ENCODE results near the gene COL23A1.

COL23A1 gene

DNA sequence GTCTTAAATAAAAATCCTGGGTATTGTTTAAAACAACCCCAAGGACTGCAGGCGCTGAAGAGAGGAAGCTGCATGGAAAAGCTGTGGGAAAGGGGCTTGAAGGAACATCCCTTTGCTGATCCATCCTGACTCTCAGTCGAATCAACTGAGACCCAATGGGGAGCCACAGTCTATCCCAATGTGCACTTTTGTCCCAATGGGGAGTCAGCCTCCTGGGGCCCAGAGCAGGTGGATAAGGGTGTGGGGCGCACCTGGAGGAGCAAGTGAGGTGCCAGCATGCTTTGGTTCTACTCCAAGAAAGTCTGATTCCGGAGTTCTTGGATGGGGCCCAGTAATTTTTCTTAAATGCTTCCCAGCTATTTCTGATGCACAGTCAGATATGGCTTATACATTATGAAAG lies 118.1 kb downstream of the COL23A1 start:
- TF ChIP-seq, protein P1, sequence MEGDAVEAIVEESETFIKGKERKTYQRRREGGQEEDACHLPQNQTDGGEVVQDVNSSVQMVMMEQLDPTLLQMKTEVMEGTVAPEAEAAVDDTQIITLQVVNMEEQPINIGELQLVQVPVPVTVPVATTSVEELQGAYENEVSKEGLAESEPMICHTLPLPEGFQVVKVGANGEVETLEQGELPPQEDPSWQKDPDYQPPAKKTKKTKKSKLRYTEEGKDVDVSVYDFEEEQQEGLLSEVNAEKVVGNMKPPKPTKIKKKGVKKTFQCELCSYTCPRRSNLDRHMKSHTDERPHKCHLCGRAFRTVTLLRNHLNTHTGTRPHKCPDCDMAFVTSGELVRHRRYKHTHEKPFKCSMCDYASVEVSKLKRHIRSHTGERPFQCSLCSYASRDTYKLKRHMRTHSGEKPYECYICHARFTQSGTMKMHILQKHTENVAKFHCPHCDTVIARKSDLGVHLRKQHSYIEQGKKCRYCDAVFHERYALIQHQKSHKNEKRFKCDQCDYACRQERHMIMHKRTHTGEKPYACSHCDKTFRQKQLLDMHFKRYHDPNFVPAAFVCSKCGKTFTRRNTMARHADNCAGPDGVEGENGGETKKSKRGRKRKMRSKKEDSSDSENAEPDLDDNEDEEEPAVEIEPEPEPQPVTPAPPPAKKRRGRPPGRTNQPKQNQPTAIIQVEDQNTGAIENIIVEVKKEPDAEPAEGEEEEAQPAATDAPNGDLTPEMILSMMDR (IDR thresholded peaks at IDR 0.05; ENCODE audit: low read length, missing control alignments) = no peak
- H3K4me3 ChIP-seq (replicated peaks; ENCODE audit: low read depth, low read length) = no peak overlapping the region
- DNase-seq (ENCODE audit: low read depth) = no peak

DNA sequence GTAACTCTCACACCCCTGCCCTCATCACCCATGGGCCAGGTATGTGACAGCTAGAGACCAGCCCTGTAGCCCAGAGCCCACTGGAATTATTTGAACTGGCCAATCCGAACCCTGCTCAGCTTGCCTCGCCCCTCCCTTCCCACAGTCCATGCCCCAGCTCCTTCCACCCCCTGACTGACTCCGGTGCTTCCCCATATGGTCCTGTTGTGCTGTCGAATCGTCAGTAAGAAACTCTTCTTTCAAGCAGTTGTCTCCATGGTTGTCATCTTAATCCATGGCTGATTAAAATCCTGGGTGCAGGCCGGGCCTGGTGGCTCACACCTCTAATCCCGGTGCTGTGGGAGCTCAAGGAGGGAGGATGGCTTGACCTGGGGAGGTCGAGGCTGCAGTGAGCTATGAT lies 118.5 kb downstream of the COL23A1 start:
- DNase-seq (ENCODE audit: low read depth) = no peak
- TF ChIP-seq, protein P1 (IDR thresholded peaks at IDR 0.05; ENCODE audit: low read length, missing control alignments) = no peak
- H3K4me3 ChIP-seq (replicated peaks; ENCODE audit: low read depth, low read length) = no peak overlapping the region

DNA sequence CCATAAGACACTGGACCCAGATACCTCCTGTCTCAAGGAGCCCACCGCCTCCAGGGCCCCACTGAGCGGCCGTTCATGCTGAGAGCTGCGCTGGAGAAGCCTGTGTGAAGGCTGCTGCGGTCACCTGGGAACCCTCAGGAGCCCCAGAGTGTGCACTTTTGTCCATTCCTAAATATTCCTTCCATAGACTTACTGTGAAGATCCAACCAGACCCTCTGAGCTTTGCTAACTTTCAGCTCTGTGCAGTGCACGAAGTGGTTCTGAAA lies 119.5 kb downstream of the COL23A1 start:
- DNase-seq (ENCODE audit: low read depth) = no peak
- H3K4me3 ChIP-seq (replicated peaks; ENCODE audit: low read depth, low read length) = no peak overlapping the region
- TF ChIP-seq, protein P1 (IDR thresholded peaks at IDR 0.05; ENCODE audit: low read length, missing control alignments) = no peak

- TF ChIP-seq, protein P1 (IDR thresholded peaks at IDR 0.05; ENCODE audit: low read length, missing control alignments) = no peak
- no peak for DNase-seq (ENCODE audit: low read depth)
- no peak overlapping the region for H3K4me3 ChIP-seq (replicated peaks; ENCODE audit: low read depth, low read length)
Observed at GRCh38 chr5:178469975-178470759, 120.0 kb downstream of the COL23A1 start.

GRCh38 chr5:178469011-178469974 lies 120.9 kb downstream of the COL23A1 start:
- no peak overlapping the region for H3K4me3 ChIP-seq (replicated peaks; ENCODE audit: low read depth, low read length)
- TF ChIP-seq, protein P1 (IDR thresholded peaks at IDR 0.05; ENCODE audit: low read length, missing control alignments) = no peak
- no peak for DNase-seq (ENCODE audit: low read depth)

- TF ChIP-seq, protein P1 (IDR thresholded peaks at IDR 0.05; ENCODE audit: low read length, missing control alignments) = no peak
Observed at GRCh38 chr5:178468196-178468685, 122.0 kb downstream of the COL23A1 start.

More at GRCh38 chr5:178468196-178468685, 122.0 kb downstream of the COL23A1 start:
- H3K4me3 ChIP-seq (replicated peaks; ENCODE audit: low read depth, low read length) = no peak overlapping the region
- DNase-seq (ENCODE audit: low read depth) = no peak

Measured in fibroblast of pulmonary artery (primary cell).